Stimulated activated CD4-positive, alpha-beta T cell treated with anti-CD3 and anti-CD28 coated beads, Interleukin-15, amount 100 ng/mL, for 48 hours (primary cell): ENCODE data around the gene CHKA.

Experiments
- DNase-seq, 2 donors: peaks; one replicate each; pipeline ENCODE4 v3.0.0-alpha.2; 2020; ENCODE audit warnings: low read depth in 2 of 2

Gene CHKA

DNA sequence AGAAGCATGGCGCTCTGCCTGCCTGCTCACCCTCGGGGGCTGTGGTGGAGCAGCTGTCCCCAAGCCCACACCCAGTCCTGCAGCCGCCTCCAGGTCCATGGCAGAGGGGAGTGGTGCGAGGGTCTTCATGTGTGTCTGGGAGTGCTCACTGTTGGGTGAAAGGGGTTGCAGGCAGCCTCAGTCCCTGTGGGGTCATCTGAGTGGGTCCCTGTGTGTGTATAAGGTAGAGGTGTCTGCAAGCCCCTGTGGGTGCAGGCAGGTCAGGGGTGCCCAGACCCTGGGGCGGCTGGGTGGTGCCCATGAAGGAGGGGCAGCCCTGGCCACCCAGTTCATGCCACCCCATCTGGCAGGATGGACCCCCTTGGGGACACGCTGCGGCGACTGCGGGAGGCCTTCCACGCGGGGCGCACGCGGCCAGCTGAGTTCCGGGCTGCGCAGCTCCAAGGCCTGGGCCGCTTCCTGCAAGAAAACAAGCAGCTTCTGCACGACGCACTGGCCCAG is 106.2 kb downstream of the CHKA start:
- no peak for DNase-seq

DNA sequence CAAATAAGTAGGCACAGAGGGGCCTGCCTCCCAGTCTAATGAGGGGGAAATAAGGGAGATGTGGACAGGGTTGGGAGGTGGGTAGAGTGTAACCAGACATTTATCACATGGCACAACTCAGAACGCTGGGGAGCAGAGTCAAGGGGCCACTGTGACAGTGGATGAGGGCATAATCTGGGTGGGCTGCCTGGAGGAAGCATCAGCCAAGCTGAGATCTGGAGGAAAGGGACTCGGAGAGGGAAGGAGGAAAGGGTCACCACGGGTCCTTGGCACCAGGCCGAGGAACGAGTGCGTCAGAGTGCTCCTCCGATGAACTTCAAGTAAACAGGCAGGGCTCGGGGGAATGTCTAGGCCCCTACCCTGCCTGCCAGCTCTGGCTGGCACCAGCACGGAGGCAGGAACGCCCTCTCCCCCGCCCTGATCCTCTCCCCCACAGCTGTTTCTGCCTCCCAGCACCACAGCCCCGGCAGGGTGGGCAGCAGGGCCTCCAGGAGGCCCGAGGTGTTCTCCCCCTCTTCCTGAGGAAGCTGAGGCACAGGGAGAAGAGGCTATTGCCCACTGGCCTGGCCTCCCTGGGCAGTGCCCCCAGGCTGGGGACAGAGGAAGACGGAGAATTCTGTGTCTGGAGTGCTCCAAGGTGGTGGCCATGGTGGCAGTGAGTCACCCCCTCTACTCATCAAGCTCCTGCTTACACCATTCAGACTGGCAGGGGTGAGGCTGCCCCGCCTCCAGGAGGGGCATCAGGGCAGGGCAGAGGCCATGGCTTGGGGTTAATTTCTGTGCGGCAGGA is 106.8 kb downstream of the CHKA start:
- DNase-seq: no peak

DNA sequence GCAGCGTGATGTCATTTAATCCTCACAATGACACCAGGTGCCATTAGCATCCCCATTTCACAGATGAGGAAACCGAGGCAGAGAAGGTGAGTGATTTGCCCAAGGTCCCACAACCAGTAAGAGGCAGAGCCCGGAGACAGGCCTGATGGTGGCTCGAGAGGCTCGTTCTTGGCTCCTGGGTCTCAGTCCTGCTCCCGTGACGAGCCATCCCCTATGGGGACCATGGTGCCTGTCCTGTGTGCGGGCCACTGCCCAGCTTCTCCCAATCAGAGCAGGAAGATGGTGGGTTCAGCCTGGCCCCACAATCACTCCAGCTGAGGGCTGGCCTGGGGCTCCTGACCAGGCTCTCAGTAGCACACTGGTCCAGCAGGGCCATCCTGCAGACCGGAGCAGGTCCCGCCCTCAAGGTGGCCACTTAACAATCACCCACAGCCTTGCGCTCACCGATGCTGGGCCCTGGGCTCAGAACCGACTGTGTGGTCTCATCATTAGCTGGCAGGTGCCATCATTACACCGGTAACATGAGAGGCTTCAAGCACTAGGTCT is 107.5 kb downstream of the CHKA start:
- DNase-seq: no peak

DNA sequence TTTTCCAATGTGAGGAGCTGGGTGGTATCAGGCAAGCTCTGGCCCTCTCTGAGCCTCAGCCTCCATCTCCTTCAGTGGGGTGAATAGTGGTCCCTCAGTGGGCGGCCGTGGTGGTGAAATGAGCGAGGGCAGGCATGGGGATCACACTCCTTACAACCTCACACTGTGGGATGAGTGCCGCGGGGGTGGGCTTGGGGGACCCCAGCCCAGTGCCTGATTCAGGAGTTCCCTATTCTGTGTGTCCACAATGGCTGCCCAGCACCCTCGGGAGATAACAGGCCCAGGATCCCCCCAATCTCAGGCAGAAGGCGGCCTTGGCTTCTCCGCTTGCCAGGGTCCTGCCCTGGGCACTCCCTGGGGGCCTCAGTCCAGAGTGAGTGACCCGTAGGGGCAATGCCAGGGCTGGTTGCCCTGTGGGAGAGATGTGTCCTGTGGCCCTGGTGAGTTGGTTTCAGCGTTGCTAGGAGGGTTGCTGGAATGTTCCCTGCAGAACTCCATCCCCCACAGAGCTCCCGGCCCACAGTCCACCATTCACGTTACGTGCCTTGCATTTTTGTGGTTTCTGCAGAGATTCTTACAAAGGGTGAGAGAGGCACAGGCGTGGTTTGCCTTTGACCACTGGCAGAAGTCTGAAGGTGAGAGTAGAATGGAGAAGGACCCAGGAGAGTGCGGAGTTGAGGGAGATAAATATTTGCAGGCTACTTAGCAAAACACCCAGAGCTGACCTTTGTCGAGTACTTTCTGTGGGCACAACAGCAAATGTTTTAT is 108.2 kb downstream of the CHKA start:
- DNase-seq: no peak

DNA sequence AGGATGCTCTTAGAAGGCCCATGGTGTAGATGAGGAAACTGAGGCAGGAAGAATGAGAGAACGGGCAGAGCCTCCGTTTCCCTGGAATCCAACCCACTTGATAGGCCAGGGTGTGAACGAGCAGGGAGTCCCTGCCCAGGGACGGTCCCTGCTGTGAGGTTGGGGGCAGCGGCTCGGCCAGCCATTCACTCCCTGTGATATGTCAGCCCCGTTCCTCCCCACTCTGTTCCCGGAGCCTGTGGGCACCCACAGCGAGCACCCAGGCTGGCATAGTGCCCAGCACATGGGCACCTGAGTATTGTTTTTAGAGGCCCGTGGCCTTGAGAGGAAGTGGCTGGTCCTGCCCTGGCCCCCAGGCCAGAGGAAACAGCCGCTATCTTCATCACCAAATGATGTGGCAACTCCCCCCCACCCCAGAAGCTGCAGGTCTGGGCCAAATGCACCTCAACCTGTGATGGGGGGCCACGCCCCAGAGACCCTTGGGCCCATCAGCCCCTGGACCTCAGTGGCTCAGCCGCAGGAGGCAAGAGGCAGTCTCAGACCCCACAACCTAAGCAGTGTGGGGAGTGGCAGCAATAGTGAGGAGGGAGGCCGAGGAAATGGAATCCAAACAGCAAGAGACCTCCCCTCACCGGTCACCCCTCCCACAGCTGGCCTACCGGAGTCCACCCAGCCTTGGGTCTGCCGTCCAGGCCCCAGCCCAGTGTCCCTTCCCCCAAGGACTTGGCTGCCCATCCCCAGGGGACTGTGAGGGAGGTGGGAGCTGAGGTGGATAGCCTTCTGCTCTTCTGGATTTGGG is 108.9 kb downstream of the CHKA start:
- no peak for DNase-seq

DNA sequence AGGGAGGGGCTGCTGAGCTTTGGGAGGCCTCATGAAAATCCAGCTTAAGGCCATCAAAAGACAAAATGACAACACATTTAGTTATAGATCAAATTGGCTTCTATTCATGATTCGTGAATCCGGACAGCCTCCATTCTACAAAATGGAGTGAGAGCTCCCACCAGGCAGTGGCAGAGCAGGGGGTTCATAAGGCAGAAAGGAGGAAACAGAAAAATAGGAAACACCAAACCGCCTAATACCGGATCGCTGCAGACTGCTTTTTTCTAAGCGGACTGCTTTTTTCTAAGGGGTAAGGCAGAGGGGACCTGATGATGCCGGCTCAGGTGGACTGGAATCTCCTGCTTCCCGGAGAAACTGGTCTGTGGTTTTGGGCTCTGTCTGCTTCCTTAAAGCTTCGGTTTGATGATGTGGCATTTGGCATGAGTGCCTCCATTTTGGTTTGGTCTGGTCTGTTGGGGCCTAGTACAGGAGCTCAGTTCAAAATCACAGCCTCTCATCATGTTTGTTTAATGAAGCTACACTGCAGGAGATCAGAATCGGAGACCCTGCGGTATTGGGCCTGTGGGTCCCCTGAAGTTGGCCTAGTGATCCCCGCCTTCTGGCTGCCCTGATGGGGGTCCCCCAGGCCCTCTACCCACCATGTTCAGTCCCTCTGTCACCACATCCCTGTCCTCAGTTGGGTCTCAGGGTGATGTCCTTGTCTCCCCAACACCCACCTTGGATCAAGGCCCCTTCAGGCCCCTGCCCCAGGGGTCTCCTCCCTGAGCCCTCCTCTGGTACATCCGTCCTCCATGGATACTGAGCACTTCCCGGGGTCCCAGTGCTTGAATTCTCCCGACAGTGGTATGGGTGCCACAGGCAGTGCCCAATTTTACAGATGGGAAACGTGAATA is 109.9 kb downstream of the CHKA start:
- DNase-seq: no peak

DNA sequence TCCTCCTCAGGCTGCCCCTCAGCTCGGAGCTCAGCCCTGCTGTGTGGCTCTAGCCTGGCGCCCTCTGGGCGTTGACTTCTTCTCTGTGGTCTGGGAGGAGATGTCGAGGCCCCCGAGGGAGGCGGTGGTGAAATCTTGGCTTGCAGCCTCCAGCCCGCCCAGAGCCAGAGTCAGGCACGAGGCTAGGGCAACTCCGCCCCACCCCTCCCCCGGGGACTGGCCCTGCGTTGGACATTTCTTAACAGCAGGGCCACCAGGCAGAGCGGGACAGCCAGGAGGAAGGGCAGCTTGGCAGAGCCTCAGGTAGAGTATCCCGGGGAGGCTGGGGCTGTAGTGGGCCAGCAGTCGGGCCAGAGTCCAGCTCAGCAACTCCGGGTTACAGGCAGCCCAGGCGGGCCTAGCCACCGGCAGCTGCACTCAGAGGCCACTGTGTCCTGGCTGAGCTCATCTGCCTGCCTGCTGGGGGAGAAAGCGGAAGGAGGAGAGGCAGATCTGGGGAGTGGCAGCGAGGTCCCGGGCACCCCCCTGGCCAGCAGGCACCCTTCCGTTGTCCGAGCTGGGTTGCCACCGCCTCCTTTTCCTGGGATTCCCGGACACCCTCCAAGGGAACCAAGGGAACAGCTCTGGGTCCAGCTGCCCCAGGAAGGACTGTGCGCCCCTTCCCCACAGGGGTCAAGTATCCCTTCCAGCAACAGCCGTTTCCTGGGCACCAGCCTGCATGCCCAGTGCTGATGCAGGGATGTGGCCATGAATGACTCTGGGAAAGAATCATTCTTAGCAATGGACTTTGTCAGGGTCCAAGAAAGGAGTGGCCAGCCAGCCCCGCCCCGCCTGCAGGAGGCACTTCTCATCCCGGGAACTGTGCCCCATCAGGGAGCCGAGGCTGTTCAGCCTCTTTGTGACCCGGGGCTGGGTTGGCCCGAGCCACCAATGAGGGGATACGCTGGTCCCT is 110.8 kb downstream of the CHKA start, which contains the start of gene ALDH3B1:
ALDH3B1 (plus strand) TSS at position 238 of the 952 bp plus-strand sequence. CDS start 4,971 bp downstream, outside the sequence.
- DNase-seq: no peak

DNA sequence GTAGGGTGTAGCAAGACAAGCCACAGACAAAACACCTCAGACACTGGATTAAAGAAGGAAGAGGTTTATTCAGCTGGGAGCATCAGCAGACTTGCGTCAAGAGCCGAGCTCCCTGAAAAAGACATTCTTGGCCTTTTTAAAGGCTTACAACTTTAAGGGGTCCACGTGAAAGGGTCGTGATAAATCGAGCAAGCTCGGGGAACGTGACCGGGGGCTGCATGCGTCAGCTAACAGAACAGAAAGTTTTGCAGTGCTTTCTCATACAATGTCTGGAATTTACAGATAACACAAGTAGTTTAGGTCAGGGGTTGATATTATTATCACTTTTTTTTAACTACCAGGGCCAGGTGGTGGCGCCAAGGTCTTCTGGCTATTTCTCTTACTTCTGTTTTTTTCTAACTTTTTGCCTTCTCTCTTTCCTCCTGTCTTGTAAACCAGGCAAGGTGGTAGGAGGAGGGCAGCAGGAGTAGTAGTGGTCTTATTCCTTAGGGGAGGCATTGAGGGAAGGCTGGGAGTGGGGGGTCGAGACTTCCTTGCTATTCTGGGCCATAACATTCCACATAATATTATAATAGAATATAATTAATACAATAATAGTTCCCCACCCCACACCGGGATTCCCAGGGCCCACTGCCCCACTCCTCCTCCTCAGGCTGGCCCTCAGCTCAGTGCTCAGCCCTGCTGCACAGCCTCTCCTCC is 111.6 kb downstream of the CHKA start:
- no peak for DNase-seq

DNA sequence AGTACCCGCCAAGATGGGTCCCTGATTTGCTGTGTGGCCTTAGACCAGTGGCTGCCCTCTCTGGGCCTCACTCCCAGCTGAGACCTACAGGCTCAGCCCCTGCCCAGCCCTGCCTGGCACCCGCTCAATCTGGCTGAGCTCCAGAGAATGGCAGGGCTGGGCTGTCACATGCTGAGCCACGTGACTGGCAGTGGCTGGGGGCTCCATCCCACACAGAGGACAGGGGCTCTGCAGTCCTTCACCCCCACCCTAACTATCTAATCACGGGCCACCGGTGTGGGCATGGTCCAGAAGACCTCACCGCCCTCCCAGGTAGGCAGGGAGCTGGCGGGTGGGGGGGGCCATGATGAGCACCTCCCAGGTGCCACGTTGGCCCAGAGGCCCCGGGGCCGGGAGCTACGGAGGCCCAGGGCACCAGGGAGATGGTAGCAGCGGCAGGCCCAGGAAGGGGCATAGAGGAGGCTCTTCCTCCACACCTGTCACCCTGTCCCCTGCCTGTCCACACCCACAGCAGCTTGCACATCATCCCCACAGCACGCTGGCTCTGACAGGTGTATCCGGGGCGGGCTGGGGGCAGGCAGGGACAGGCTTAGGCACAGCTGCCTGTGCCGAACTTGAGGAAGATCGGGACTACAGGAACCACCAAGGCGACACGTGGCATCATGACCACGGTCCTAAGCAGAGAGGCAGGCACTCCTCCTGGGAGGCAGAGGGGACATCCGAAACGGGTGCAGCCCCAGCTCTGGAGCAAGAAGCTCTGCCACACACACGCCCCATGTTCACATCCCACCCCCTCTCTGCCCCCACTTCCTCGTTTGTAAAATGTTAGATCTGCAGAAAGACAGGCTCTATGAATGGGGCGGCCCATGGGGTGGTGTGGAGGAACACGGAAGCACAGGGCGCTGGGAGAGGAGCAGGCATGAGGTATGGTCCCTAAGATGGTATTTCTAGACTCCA is 112.5 kb downstream of the CHKA start:
- no peak for DNase-seq

DNA sequence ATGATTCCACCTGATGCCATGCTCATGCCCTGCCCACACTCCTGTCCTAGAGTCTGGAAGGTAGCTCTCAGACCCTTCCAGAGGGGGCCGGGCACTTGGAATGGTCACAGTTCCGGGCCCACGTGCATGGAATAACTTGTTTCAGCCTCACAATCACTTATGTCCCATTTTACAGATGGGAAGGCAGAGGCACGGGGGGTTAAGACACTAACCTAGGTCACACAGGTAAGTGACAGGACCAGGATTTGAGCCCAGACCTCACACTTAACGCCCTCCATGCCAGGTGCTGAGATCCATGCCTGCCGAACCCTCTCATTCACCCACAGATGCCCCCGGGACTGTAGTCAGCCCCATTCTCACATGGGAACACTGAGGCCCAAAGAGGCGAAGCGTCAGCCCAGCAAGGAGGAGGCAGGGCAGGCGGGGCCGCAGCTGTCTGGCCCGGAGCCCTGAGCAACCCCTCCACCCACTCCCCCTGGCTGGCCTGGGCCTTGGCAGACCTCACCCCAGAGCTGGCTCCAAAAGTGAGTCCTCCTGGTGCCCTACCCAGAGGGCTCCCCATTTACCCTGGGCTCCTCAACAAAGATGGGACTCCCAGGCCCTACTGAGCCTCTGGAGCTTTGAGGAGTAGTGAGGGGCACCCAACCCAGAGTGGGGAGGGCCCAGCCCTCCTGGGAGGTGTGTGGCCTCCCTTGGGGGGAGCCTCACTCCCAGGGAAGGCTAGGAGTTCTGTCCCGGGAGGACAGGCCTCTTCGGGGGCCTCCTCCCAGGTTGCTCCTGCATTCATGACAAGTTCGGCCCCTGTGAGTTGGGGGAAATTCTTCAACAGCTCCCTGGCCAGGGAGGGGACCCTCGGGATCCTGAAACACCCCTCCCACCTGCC is 113.4 kb downstream of the CHKA start:
- DNase-seq: no peak

DNA sequence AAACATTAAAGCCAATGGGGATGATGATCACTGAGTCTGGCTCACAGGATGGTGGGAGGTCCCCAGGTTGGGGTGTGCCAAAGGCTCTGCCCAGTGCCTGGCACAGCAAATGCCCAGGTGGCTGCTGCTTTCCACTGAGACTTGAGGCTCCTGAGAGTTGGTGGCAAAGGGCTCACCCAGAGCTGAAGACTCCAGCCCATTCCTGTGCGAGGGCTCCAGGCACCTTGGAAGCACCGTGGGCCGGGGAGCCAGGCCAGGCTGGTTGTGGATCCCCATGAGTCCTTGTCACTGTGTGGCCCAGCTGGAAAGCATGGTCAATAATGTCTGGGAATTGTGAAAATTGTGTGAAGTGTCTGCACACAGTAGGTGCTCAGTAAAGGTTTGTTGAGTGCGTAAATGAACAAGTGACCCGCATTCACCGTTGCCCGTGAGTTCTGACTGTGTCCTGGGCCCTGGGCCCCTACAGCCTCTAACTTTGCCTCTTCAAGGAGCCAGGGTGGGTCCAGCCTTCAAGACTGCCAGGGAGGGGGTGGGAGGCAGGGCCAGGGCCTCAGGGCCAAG is 114.5 kb downstream of the CHKA start:
- DNase-seq: no peak

DNA sequence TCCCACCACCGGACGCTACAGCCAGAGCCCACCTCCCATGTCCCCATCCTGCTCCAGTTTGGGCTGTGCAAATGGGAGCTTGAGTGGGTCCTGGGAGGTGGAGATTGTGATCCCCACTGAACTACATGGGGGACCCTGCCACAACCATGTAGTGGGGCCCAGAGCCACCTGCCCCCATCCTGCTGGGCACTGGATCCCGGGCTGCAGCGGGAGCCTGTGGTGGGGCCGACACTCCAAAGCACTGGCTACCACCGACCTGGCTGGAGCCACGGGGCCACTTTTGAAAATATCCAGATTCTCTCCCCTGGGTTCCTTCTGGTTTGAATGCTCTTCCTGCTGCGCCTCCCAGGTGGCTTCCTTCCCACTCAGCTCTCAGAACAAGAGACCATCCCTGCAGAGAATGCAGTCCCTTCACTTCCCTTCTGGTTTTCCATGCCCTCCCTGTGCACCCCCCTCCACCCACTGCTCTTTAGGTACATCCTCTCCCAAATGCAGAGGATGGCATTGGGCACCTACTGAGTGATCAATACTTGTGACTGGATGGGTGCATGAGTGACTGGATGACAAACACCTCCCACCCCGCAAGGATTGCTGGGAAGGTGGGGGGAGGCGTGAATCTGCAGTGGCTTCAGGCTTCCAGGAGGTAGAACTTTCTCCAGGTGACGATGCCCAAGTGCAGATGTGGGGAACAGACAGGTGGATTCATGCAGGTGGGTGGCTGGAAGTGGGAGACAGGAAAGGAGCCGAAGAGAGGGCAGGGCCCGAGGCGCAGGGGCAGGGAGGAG is 116.4 kb downstream of the CHKA start:
- no peak for DNase-seq

DNA sequence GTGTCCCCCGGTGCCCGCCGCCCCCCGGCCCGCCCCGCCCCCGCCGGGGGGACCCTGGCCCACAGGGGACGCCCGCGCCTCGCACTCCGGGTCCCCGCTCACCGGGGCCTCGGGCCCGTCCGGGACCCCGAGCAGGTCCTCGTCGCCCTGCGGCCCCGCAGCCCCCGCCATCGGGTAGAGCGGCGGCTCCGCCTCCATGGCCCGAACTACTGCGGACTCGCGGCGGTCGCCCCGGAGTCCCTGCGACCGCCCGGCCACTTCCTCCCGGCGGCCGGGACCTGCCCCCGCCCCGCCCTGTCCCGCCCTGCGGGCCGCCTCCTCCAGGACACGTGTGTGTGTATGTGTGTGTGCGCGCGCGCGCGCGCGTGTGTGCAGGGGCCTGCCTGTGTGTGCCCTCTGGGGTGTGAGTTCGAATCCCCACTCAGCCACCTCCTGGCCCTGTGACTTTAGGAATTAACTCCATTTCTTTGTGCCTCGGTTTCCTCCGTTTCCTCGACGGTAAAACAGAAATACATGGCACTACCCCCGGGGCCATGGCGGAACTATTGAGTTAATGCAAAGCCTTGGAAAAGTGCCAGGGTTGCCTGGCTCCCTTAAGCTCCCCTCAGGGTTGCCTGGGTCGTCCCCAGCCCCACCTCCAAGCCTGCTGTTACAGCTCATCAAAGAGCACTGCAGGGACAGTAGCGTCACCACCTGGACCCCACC is 117.2 kb downstream of the CHKA start, which contains the start of gene UNC93B1:
UNC93B1 (minus strand) TSS at position 252 of the 705 bp plus-strand sequence; CDS start at position 198, 54 bp downstream.
- peak; percentile 73 to 82 for DNase-seq

DNA sequence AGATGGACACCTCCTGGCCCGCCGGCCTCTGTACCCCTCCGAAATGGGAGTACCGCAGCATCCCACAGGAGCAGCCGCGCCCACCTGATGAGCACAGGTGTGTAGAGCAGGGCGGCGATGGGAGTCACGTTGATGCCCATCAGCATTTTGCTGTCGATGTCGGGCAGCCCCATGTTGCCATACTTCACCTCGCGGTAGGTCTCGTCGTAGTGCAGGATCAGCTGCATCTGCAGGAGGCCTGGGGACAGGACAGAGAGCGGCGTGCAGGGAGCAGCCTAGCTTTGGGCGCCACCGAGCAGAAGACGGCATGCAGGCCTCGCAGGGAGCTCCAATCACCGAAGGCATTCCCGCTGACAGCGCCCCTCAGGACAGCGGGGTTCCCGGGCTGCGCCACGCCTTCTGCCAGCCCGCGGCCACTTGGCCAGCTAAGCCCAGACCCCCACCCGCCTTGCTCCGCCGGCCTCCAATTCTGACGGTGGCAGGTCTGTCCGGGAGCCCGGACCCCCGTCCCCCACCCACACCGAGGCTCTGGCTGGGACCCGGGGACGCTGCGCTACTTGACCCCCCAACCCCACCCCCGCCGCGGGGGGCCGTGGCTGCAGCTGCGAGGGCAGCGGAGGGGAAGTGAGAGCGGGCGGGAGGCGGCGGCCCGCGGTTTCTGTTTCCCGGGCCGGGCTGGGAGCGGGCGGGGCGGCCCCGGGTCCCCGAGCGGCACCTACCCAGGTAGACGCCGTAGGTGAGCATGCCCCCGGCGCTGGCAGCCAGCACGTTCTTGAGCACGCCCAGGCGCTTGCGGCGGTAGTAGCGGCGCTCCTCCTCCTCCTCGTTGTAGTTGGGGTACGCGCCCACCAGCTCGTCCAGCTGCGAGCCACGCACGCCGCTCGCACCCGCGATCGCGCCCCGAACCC is 118.0 kb downstream of the CHKA start:
- DNase-seq: peak in 1 of 2 donors; percentile 25
